HK-2 (cell line): ENCODE measurements around the gene SRP14.
A peak's percentile ranks its signal among the peaks of the same experiment; 100 is the strongest.
"Not testable (repeated sequence)": the region's sequence is repeated elsewhere in the genome, so short reads cannot be mapped to it uniquely, and the experiment has no call there.

Source experiments
- DNase-seq: peaks from one replicate; pipeline ENCODE4 v3.0.0-alpha.2; 2018; ENCODE audit not compliant: unreplicated experiment

Gene SRP14

GRCh38 chr15:40050788-40051470 is 11.9 kb upstream of the SRP14 start:
- no peak for DNase-seq

- no peak for DNase-seq
These were observed 10.0 kb upstream of the SRP14 start for GRCh38 chr15:40048926-40049475.

- DNase-seq = no peak
These were observed 9.3 kb upstream of the SRP14 start for GRCh38 chr15:40048211-40048792.

GRCh38 chr15:40047415-40048210 is 8.6 kb upstream of the SRP14 start:
- DNase-seq = peak; percentile 71

GRCh38 chr15:40046721-40047414 is 7.9 kb upstream of the SRP14 start:
- DNase-seq = no peak

- no peak for DNase-seq
These were observed 6.7 kb upstream of the SRP14 start for GRCh38 chr15:40045572-40046217.

GRCh38 chr15:40044717-40045571 is 6.0 kb upstream of the SRP14 start:
- DNase-seq = peak; percentile 78

- no peak for DNase-seq
These were observed 5.1 kb upstream of the SRP14 start for GRCh38 chr15:40043927-40044716.

- no peak for DNase-seq
These were observed 3.9 kb upstream of the SRP14 start for GRCh38 chr15:40042791-40043320.

- no peak for DNase-seq
These were observed 1.8 kb upstream of the SRP14 start for GRCh38 chr15:40040770-40041169.

- DNase-seq = no peak
These were observed 1.3 kb upstream of the SRP14 start for GRCh38 chr15:40040293-40040635.

- DNase-seq = no peak
These were observed 725 bp downstream of the SRP14 start for GRCh38 chr15:40038275-40038637.

GRCh38 chr15:40037721-40038120 is 1.3 kb downstream of the SRP14 start:
- no peak for DNase-seq

GRCh38 chr15:40035182-40035581 is 3.8 kb downstream of the SRP14 start:
- not testable (repeated sequence) for DNase-seq

- no peak for DNase-seq
These were observed 4.6 kb downstream of the SRP14 start for GRCh38 chr15:40034186-40034946.

- no peak for DNase-seq
These were observed 6.7 kb downstream of the SRP14 start for GRCh38 chr15:40032125-40032839.

GRCh38 chr15:40031300-40031699 is 7.7 kb downstream of the SRP14 start:
- no peak for DNase-seq
